OCI-LY3 (cell line): ENCODE measurements around the gene BCOR.

Experiments used
- H2AFZ ChIP-seq: fragments of 200-600, 300-600 bp; shearing (Covaris generic); 2 replicates; pipeline ENCODE4 v1.6.0; 2014; ENCODE audit warnings: antibody characterized with exemption, low read depth, low read length
- H3K27ac ChIP-seq: fragments of 200-600, 300-600 bp; sonication (generic); 2 replicates; pipeline ENCODE4 v1.5.1; 2014; ENCODE audit warnings: mild to moderate bottlenecking, low read length, moderate library complexity, mixed read lengths
- H3K27me3 ChIP-seq: fragments of 200-600, 300-600 bp; sonication (generic); 2 replicates; pipeline ENCODE4 v1.6.1; 2014; ENCODE audit warnings: low read depth, low read length, mixed read lengths
- H3K36me3 ChIP-seq: fragments of 200-600, 300-600 bp; sonication (generic); replicated peaks from 2 replicates; pipeline ENCODE3; 2014; ENCODE audit warnings: low read depth, low read length, mixed read lengths
- H3K4me1 ChIP-seq: fragments of 300-600, 200-600 bp; sonication (generic); 2 replicates; pipeline ENCODE4 v1.6.1; 2014; ENCODE audit warnings: low read length, mixed read lengths
- H3K4me2 ChIP-seq: fragments of 200-600, 300-600 bp; sonication (generic); 2 replicates; pipeline ENCODE4 v1.6.1; 2014; ENCODE audit warnings: low read length, mixed read lengths
- H3K4me3 ChIP-seq: fragments of 300-600, 200-600 bp; sonication (generic); 2 replicates; pipeline ENCODE4 v1.5.1; 2014; ENCODE audit warnings: antibody characterized with exemption, mild to moderate bottlenecking, low read length, moderate library complexity
- H3K79me2 ChIP-seq: fragments of 300-600, 200-600 bp; shearing (Covaris generic); 2 replicates; pipeline ENCODE4 v1.6.1; 2014; ENCODE audit warnings: mild to moderate bottlenecking, low read length, mixed read lengths
- H3K9ac ChIP-seq: fragments of 300-600, 200-600 bp; shearing (Covaris generic); 2 replicates; pipeline ENCODE4 v1.6.0; 2014; ENCODE audit warnings: mild to moderate bottlenecking, low read length, moderate library complexity
- H3K9me3 ChIP-seq: fragments of 200-600, 300-600 bp; shearing (Covaris generic); 2 replicates; pipeline ENCODE4 v1.6.1; 2014; ENCODE audit warnings: low read length, mixed read lengths; ENCODE audit not compliant: insufficient read depth
- H4K20me1 ChIP-seq: fragments of 200-600, 300-600 bp; sonication (generic); 2 replicates; pipeline ENCODE4 v1.6.1; 2016; ENCODE audit warnings: low read length, mixed read lengths; ENCODE audit not compliant: insufficient read depth
- EZH2phosphoT487 ChIP-seq: fragments of 200-600 bp; shearing (Covaris generic); IDR thresholded peaks from 2 replicates; pipeline ENCODE4 v1.6.1; 2018; ENCODE audit warnings: antibody characterized with exemption, mixed run types, low read depth
- TF ChIP-seq, protein P1 (sequence below): fragments of 200-600, 300-600 bp; sonication (generic); IDR thresholded peaks from 2 replicates; pipeline ENCODE4 v1.5.1; 2014; ENCODE audit warnings: antibody characterized with exemption, low read length, low read depth

BCOR gene

GRCh38 chrX:40082447-40083119, 15.2 kb downstream of the BCOR start:
- Histone ChIP-seq H4K20me1 (peaks cover 98% of the 10 kb centered on the region), H3K27ac (no peak overlapping the region), H3K4me1 (peaks cover 16% of the 10 kb centered on the region; the same call in 1 of the 2 replicates), H3K79me2 (peaks cover 94% of the 10 kb centered on the region), H3K4me3 (no peak overlapping the region), H2AFZ (no peak overlapping the region), H3K9me3 (no peaks in the 10 kb centered on the region), H3K27me3 (no peaks in the 10 kb centered on the region), H3K36me3 (peaks cover 3% of the 10 kb centered on the region), H3K9ac (no peak overlapping the region), H3K4me2 (no peak overlapping the region)
- TF ChIP-seq EZH2phosphoT487 = no peak
- TF ChIP-seq, protein P1, sequence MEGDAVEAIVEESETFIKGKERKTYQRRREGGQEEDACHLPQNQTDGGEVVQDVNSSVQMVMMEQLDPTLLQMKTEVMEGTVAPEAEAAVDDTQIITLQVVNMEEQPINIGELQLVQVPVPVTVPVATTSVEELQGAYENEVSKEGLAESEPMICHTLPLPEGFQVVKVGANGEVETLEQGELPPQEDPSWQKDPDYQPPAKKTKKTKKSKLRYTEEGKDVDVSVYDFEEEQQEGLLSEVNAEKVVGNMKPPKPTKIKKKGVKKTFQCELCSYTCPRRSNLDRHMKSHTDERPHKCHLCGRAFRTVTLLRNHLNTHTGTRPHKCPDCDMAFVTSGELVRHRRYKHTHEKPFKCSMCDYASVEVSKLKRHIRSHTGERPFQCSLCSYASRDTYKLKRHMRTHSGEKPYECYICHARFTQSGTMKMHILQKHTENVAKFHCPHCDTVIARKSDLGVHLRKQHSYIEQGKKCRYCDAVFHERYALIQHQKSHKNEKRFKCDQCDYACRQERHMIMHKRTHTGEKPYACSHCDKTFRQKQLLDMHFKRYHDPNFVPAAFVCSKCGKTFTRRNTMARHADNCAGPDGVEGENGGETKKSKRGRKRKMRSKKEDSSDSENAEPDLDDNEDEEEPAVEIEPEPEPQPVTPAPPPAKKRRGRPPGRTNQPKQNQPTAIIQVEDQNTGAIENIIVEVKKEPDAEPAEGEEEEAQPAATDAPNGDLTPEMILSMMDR = no peak

DNA sequence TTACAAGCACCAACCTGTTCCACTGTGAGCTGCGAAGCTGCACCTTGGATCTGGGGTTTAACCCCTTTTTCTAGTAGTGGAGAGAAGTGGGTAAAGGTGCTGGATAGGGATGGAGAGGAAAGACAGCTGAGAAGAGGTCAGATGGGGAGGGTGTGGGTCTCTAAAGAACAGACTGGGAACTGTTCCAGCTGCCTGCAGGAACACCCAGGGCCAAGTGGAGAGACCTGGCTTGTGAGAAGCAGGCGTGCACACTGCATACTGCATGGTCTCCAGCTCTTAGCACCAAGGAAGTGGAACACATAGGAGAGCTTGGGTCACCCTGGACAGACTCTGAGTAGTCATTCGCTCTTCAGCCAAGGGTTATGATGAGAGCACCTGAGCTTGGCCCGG, 16.1 kb downstream of the BCOR start:
- H4K20me1 ChIP-seq = peaks cover 97% of the 10 kb centered on the region

GRCh38 chrX:40080894-40081678, 16.7 kb downstream of the BCOR start:
- no peaks in the 10 kb centered on the region for H3K27me3 ChIP-seq
- H3K9me3 ChIP-seq = no peaks in the 10 kb centered on the region
- no peak overlapping the region for H3K4me3 ChIP-seq
- no peak overlapping the region for H3K9ac ChIP-seq
- H3K36me3 ChIP-seq = peaks cover 12% of the 10 kb centered on the region
- H3K79me2 ChIP-seq = peaks cover 79% of the 10 kb centered on the region
- TF ChIP-seq, protein P1 = no peak
- TF ChIP-seq EZH2phosphoT487 = no peak
- peaks cover 16% of the 10 kb centered on the region; the same call in 1 of the 2 replicates for H3K4me1 ChIP-seq
- no peak overlapping the region for H2AFZ ChIP-seq
- no peak overlapping the region for H3K27ac ChIP-seq
- peaks cover 94% of the 10 kb centered on the region for H4K20me1 ChIP-seq
- H3K4me2 ChIP-seq = no peak overlapping the region

More for the DNA sequence above, 16.1 kb downstream of the BCOR start:
- Histone ChIP-seq H3K9ac (no peak overlapping the region), H3K4me1 (peaks cover 16% of the 10 kb centered on the region; the same call in 1 of the 2 replicates), H3K36me3 (peaks cover 9% of the 10 kb centered on the region), H3K4me2 (no peak overlapping the region), H2AFZ (no peak overlapping the region), H3K79me2 (peaks cover 84% of the 10 kb centered on the region), H3K27me3 (no peaks in the 10 kb centered on the region), H3K27ac (no peak overlapping the region), H3K4me3 (no peak overlapping the region), H3K9me3 (no peaks in the 10 kb centered on the region)
- TF ChIP-seq EZH2phosphoT487 = no peak
- TF ChIP-seq, protein P1 = no peak

- Histone ChIP-seq H4K20me1 (peaks cover 83% of the 10 kb centered on the region), H3K4me3 (no peak overlapping the region), H2AFZ (no peak overlapping the region), H3K4me1 (peaks cover 10% of the 10 kb centered on the region; the same call in 1 of the 2 replicates), H3K79me2 (peaks cover 63% of the 10 kb centered on the region), H3K27me3 (no peaks in the 10 kb centered on the region), H3K9me3 (no peaks in the 10 kb centered on the region), H3K9ac (no peak overlapping the region), H3K27ac (no peak overlapping the region), H3K36me3 (peaks cover 12% of the 10 kb centered on the region), H3K4me2 (no peak overlapping the region)
- TF ChIP-seq EZH2phosphoT487 = no peak
- TF ChIP-seq, protein P1 = no peak
Observed at GRCh38 chrX:40079572-40079971, 18.2 kb downstream of the BCOR start.
